HCT116 (cell line): Measurements from ENCODE around the gene HACD1. TPM values are rescaled to one million over a fixed set of nuclear protein-coding genes. Genes with fewer than 3 reads are reported as not detected.

Experiments
- ATAC-seq: fragments of 200-7000 bp; cut with Tn5 transposase; 2 replicates; pipeline ENCODE4 v1.9.1; 2020; ENCODE audit warnings: mild to moderate bottlenecking, moderate library complexity
- BruUV-seq: library from RNA; stranded (reverse); fragments of 400-500 nt; replicated peaks from 2 replicates; lab custom pipeline; 2021; lab: Mats Ljungman, UMichigan
- CTCF ChIA-PET: fragments of 300-600 bp; sonication (Branson Sonifier 250); formaldehyde crosslinking; loops from one replicate; lab custom pipeline; 2021; ENCODE audit warnings: antibody characterized with exemption; lab: Charles Lee
- POLR2A ChIA-PET: fragments of 300-600, 350-600 bp; sonication (Branson Sonifier 250); formaldehyde crosslinking; loops from one replicate; lab custom pipeline; 2021; ENCODE audit warnings: antibody characterized with exemption; lab: Charles Lee
- RAD21 ChIA-PET, 2 experiments: fragments of 300-600 bp; sonication (Branson Sonifier 250); formaldehyde crosslinking; loops; one replicate each; lab custom pipeline; 2023; ENCODE audit warnings: low total read pairs in 2 of 2; ENCODE audit not compliant: uncharacterized antibody in 2 of 2, unreplicated experiment in 2 of 2, low non-redundant PET in 1 of 2; lab: Charles Lee
- DNase-seq: peaks from one replicate; pipeline ENCODE4 v3.0.0-alpha.2; 2010; ENCODE audit warnings: low read depth, low spot score
- H2AFZ ChIP-seq: fragments of 200-600 bp; shearing (Covaris generic), sonication (generic); 2 replicates; pipeline ENCODE4 v1.6.1; 2017; ENCODE audit warnings: low read depth, mixed run types, mixed read lengths, antibody characterized with exemption, low read length; ENCODE audit not compliant: poor library complexity, severe bottlenecking
- H3K27ac ChIP-seq: 2 replicates; pipeline ENCODE4 v1.5.1; 2012; ENCODE audit warnings: low read depth, low read length
- H3K27me3 ChIP-seq: fragments of 200-600 bp; sonication (generic); 2 replicates; pipeline ENCODE4 v1.6.1; 2016; ENCODE audit warnings: mixed run types, low read length, mixed read lengths; ENCODE audit not compliant: insufficient read depth
- H3K36me3 ChIP-seq, 2 experiments: fragments of 200-500 bp in 1 of 2; fragments of 200-600 bp in 1 of 2; sonication (Bioruptor generic) in 1 of 2; sonication (generic) in 1 of 2; 2 replicates each; pipeline versions ENCODE4 v1.5.1 to v1.6.1; 2014 to 2016; ENCODE audit warnings: low read length in 2 of 2, inconsistent platforms in 1 of 2, mixed read lengths in 1 of 2, mixed run types in 1 of 2; ENCODE audit not compliant: insufficient read depth in 2 of 2, control insufficient read depth in 1 of 2
- H3K4me1 ChIP-seq, 2 experiments: fragments of 200-600 bp in 1 of 2; sonication (generic) in 1 of 2; 2 replicates each; pipeline versions ENCODE4 v1.5.1 to v1.6.1; 2012 to 2017; ENCODE audit warnings: low read length in 2 of 2, inconsistent platforms in 1 of 2, mild to moderate bottlenecking in 1 of 2, mixed read lengths in 1 of 2, mixed run types in 1 of 2, moderate library complexity in 1 of 2; ENCODE audit not compliant: insufficient read depth in 2 of 2, control insufficient read depth in 1 of 2
- H3K4me2 ChIP-seq: fragments of 200-600 bp; sonication (generic); 2 replicates; pipeline ENCODE4 v1.6.1; 2017; ENCODE audit warnings: mixed run types, low read length, mixed read lengths
- H3K4me3 ChIP-seq, 2 experiments: fragments of 200-600 bp in 1 of 2; sonication (generic) in 1 of 2; replicated peaks in 1 of 2; 2 replicates each; pipeline ENCODE4 v1.5.1; 2011 to 2016; ENCODE audit warnings: low read length in 2 of 2, control low read depth in 1 of 2, low read depth in 1 of 2, mild to moderate bottlenecking in 1 of 2, mixed read lengths in 1 of 2, mixed run types in 1 of 2
- H3K79me2 ChIP-seq: fragments of 200-600 bp; sonication (generic); 2 replicates; pipeline ENCODE4 v1.6.1; 2017; ENCODE audit warnings: mild to moderate bottlenecking, mixed run types, low read length, moderate library complexity, mixed read lengths; ENCODE audit not compliant: insufficient read depth
- H3K9ac ChIP-seq: fragments of 200-600 bp; sonication (generic); 2 replicates; pipeline ENCODE4 v1.6.1; 2016; ENCODE audit warnings: low read length, mixed read lengths
- H3K9me2 ChIP-seq: fragments of 200-600 bp; sonication (generic), shearing (Covaris generic); 2 replicates; pipeline ENCODE4 v1.6.1; 2017; ENCODE audit warnings: mixed run types, mild to moderate bottlenecking, moderate library complexity; ENCODE audit not compliant: insufficient read depth
- H3K9me3 ChIP-seq, 2 experiments: fragments of 200-500 bp in 1 of 2; fragments of 200-600 bp in 1 of 2; sonication (Bioruptor generic) in 1 of 2; sonication (generic) in 1 of 2; 2 replicates each; pipeline ENCODE4 v1.6.1; 2014 to 2017; ENCODE audit warnings: low read length in 2 of 2, mixed read lengths in 2 of 2, inconsistent platforms in 1 of 2, low read depth in 1 of 2, mild to moderate bottlenecking in 1 of 2, mixed run types in 1 of 2, moderate library complexity in 1 of 2; ENCODE audit not compliant: control insufficient read depth in 1 of 2, insufficient read depth in 1 of 2
- H4K20me1 ChIP-seq: fragments of 200-600 bp; sonication (generic), shearing (Covaris generic); 2 replicates; pipeline ENCODE4 v1.6.1; 2017; ENCODE audit warnings: mixed run types, mild to moderate bottlenecking, moderate library complexity; ENCODE audit not compliant: insufficient read depth
- ATF3 ChIP-seq: IDR thresholded peaks from 2 replicates; pipeline ENCODE4 v1.6.1; 2012
- CEBPB ChIP-seq: IDR thresholded peaks from 2 replicates; pipeline ENCODE4 v1.6.1; 2012; ENCODE audit warnings: low read depth
- EZH2phosphoT487 ChIP-seq: fragments of 200-600 bp; IDR thresholded peaks from 2 replicates; pipeline ENCODE4 v1.6.1; 2018; ENCODE audit warnings: antibody characterized with exemption, borderline replicate concordance
- RAD21 ChIP-seq: IDR thresholded peaks from 2 replicates; pipeline ENCODE4 v1.6.1; 2012; ENCODE audit warnings: low read depth, mild to moderate bottlenecking
- SRF ChIP-seq: IDR thresholded peaks from 2 replicates; pipeline ENCODE4 v1.6.1; 2012; ENCODE audit warnings: low read depth
- TCF7L2 ChIP-seq: IDR thresholded peaks from 2 replicates; pipeline ENCODE4 v1.7.0; 2011; ENCODE audit warnings: borderline replicate concordance, inconsistent platforms; ENCODE audit not compliant: insufficient read depth, insufficient read length; ENCODE audit errors: extremely low read depth
- YY1 ChIP-seq: IDR thresholded peaks from 2 replicates; pipeline ENCODE4 v1.6.1; 2011; ENCODE audit warnings: low read length, low read depth, moderate library complexity, mild to moderate bottlenecking; ENCODE audit not compliant: insufficient replicate concordance; ENCODE audit errors: extremely low read depth
- ZNF274 ChIP-seq: fragments of 200-500 bp; sonication (Bioruptor generic); IDR thresholded peaks from 2 replicates; pipeline ENCODE4 v1.6.1; 2014; ENCODE audit warnings: mild to moderate bottlenecking, low read depth, low read length, inconsistent platforms
- intact Hi-C: fragments of 100-400 bp; cut with micrococcal nuclease; formaldehyde crosslinking; loops from 2 replicates; pipeline ENCODE4 v1.10.0; 2022
- total RNA-seq: library from RNA; stranded (reverse); gene quantifications from one replicate; pipeline ENCODE4 v1.2.1, GENCODE V29; 2021; ENCODE audit not compliant: unreplicated experiment

HACD1 gene
- total RNA-seq, 1 experiment from 2014 or later, result 21.6 TPM

GRCh38 chr10:17624996-17625395 is 7.8 kb upstream of the HACD1 start:
- no peaks in the 10 kb centered on the region for H3K9me2 ChIP-seq
- H3K36me3 ChIP-seq, result no peaks in the 10 kb centered on the region
- intact Hi-C loops, result no loop called here
- no peak overlapping the region for H3K27ac ChIP-seq
- no peak for TF ChIP-seq CEBPB
- no peak overlapping the region for H2AFZ ChIP-seq
- H3K79me2 ChIP-seq, result no peaks in the 10 kb centered on the region
- no peaks in the 10 kb centered on the region for H4K20me1 ChIP-seq
- no TSS peak for BruUV-seq
- ChIA-PET POLR2A (no interaction called here), CTCF (no interaction called here), RAD21 (no interaction called here)
- ATAC-seq (no peak), DNase-seq (no peak)
- no peaks in the 10 kb centered on the region; a peak in 1 of 4 replicates for H3K4me1 ChIP-seq
- H3K9me3 ChIP-seq, result no peaks in the 10 kb centered on the region
- no peak overlapping the region for H3K9ac ChIP-seq
- no peaks in the 10 kb centered on the region for H3K27me3 ChIP-seq
- no peak overlapping the region for H3K4me3 ChIP-seq
- H3K4me2 ChIP-seq, result no peak overlapping the region

GRCh38 chr10:17622061-17622460 is 4.9 kb upstream of the HACD1 start:
- Histone ChIP-seq H3K27ac (no peak overlapping the region), H3K9ac (no peak overlapping the region), H3K27me3 (no peaks in the 10 kb centered on the region), H3K4me1 (peaks cover 4 to 16% of the 10 kb centered on the region in 2 experiments; a peak in 3 of 4 replicates), H3K36me3 (no peaks in the 10 kb centered on the region), H2AFZ (no peak overlapping the region), H3K4me3 (no peak overlapping the region), H3K4me2 (no peak overlapping the region), H3K9me2 (no peaks in the 10 kb centered on the region), H3K79me2 (no peaks in the 10 kb centered on the region), H4K20me1 (no peaks in the 10 kb centered on the region), H3K9me3 (no peaks in the 10 kb centered on the region)
- RAD21 ChIA-PET, result no interaction called here
- POLR2A ChIA-PET, result interaction anchor here (1.4 kb wide), 1 partner anchor 22 kb away, joined by 4 read pairs; the partner anchor contains the start of gene STAM
- CTCF ChIA-PET, result no interaction called here
- BruUV-seq, result no TSS peak
- no peak for DNase-seq
- TF ChIP-seq EZH2phosphoT487 (no peak), RAD21 (no peak), TCF7L2 (no peak), ATF3 (no peak), ZNF274 (no peak), YY1 (no peak), SRF (no peak)
- ATAC-seq, result no peak
- intact Hi-C loops, result no loop called here
